ENCODE results near the gene TMEM161A. TPM values are rescaled to one million over a fixed set of nuclear protein-coding genes. Genes with fewer than 3 reads are reported as not detected.
A peak's percentile ranks its signal among the peaks of the same experiment; 100 is the strongest.

Gene TMEM161A
- total and polyA plus RNA-seq, 2 donors (not counting 1 experiment from before 2014, with no cell fraction given), result 23.6 to 44.0 TPM

DNA sequence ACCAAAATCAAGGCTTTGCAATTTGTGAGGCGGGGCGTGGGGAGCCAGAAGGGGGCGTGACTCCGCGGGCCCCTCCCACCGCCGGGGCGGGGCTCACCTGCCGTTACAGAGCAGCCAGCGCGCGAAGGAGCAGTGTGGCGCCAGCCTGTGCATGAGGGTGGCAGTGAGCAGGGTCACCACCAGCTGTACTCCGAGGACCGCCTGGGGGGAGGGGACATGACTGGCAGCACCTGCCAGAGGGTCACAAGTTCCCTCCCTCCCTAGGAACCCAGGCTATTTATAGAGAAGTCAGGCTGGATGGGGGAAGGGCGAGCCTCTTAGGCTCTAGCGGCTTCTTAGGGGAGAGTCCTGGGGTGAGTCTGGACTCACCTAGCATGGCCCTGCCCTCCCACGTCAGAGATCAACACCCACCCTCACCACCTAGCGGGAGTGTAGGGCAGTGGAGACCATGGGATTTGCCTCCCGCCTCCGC is 3.6 kb downstream of the TMEM161A start:
- Histone ChIP-seq H3K36me3 (replicated peaks in 1 of 2; ENCODE audit: control extremely low read depth in 1 of 2, control insufficient read depth in 1 of 2, extremely low read depth in 1 of 2, insufficient read depth in 2 of 2, low read length in 1 of 2) (peaks cover 0 to 2% of the 10 kb centered on the region in 2 experiments), H3K79me2 (ENCODE audit: control insufficient read depth, insufficient read depth, low read length) (peaks cover 15% of the 10 kb centered on the region), H3K4me3 (ENCODE audit: control extremely low read depth in 1 of 5, extremely low read depth in 1 of 5, insufficient read depth in 1 of 5, low read depth in 2 of 5, low read length in 4 of 5) (no peak overlapping the region), H2AFZ (ENCODE audit: insufficient read depth, low read depth, low read length, poor library complexity, severe bottlenecking) (no peak overlapping the region), H3K27ac (ENCODE audit: low read length in 2 of 2) (no peak overlapping the region), H3K27me3 (replicated peaks in 1 of 4; ENCODE audit: control extremely low read depth in 1 of 4, control insufficient read depth in 3 of 4, insufficient read depth in 4 of 4, low read length in 3 of 4) (no peaks in the 10 kb centered on the region), H3K4me2 (replicated peaks; ENCODE audit: low read depth, low read length, poor library complexity, severe bottlenecking) (peak overlapping the region; percentile 62), H3K9me3 (ENCODE audit: control extremely low read depth in 1 of 3, control insufficient read depth in 2 of 3, insufficient read depth in 1 of 3, low read length in 2 of 3) (peaks cover 0 to 17% (median 4%) of the 10 kb centered on the region in 3 donors), H3K9ac (ENCODE audit: low read length) (no peak overlapping the region), H3K4me1 (ENCODE audit: control insufficient read depth in 2 of 2, insufficient read depth in 2 of 2, low read length in 2 of 2) (peaks cover 15 to 26% of the 10 kb centered on the region in 2 donors), H4K20me1 (ENCODE audit: control insufficient read depth, insufficient read depth, low read length, poor library complexity, severe bottlenecking) (no peaks in the 10 kb centered on the region)
- peaks cover 41% of the 10 kb centered on the region for H3K4me1 Mint-ChIP-seq
- TF ChIP-seq, protein P1, sequence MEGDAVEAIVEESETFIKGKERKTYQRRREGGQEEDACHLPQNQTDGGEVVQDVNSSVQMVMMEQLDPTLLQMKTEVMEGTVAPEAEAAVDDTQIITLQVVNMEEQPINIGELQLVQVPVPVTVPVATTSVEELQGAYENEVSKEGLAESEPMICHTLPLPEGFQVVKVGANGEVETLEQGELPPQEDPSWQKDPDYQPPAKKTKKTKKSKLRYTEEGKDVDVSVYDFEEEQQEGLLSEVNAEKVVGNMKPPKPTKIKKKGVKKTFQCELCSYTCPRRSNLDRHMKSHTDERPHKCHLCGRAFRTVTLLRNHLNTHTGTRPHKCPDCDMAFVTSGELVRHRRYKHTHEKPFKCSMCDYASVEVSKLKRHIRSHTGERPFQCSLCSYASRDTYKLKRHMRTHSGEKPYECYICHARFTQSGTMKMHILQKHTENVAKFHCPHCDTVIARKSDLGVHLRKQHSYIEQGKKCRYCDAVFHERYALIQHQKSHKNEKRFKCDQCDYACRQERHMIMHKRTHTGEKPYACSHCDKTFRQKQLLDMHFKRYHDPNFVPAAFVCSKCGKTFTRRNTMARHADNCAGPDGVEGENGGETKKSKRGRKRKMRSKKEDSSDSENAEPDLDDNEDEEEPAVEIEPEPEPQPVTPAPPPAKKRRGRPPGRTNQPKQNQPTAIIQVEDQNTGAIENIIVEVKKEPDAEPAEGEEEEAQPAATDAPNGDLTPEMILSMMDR (IDR thresholded peaks at IDR 0.05), result no peak
- no peak for TF ChIP-seq EZH2 (IDR thresholded peaks at IDR 0.05; ENCODE audit: borderline replicate concordance, insufficient read depth, low read depth, low read length, poor library complexity, severe bottlenecking)
- DNase-seq, result peak; percentile 63
- ATAC-seq (ENCODE audit: low read depth), result no peak
- ChIA-PET CTCF (interaction anchor here (0.6 kb wide), 1 partner anchor 58 kb away, joined by 3 read pairs; no protein-coding TSS in a partner anchor), POLR2A (no interaction called here)
- H3K27me3 Mint-ChIP-seq, result no peaks in the 10 kb centered on the region
- H3K9me3 Mint-ChIP-seq (ENCODE audit: insufficient read depth), result peaks cover 3% of the 10 kb centered on the region
- intact Hi-C loops (cut with micrococcal nuclease), result loop anchor here (5.0 kb wide), 1 partner anchor 942 kb away; the partner anchor contains the start of gene MPV17L2
- H3K27ac Mint-ChIP-seq, result no peak overlapping the region
- 24% methylated on average over 14 of the region's 21 CpGs for WGBS (ENCODE audit: insufficient coverage)
- peak overlapping the region; percentile 53 for H3K4me3 Mint-ChIP-seq

DNA sequence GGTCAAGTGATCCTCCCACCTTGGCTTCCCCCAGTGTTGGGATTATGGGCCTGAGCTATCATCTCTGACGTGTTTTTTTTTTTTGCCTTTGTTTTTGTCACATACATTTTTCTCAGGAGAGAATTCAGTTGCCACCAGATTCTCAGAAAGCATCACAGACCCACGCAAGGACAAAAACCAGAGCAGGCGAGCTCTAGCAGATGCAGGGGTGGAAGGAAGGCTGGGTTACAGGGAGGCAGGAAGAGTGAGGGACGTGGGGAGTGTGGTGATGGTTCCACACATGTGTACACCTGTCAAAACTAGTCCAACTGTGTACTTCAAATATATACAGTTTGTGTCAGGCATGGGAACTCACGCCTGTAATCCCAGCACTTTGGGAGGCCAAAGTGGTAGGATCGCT is 4.3 kb downstream of the TMEM161A start:
- Mint-ChIP-seq H3K27me3 (no peaks in the 10 kb centered on the region), H3K4me1 (peaks cover 35% of the 10 kb centered on the region), H3K4me3 (no peak overlapping the region), H3K27ac (no peak overlapping the region), H3K9me3 (ENCODE audit: insufficient read depth) (peaks cover 3% of the 10 kb centered on the region)
- H3K4me1 ChIP-seq (ENCODE audit: control insufficient read depth in 2 of 2, insufficient read depth in 2 of 2, low read length in 2 of 2), result peaks cover 13 to 26% of the 10 kb centered on the region in 2 donors
- H3K79me2 ChIP-seq (ENCODE audit: control insufficient read depth, insufficient read depth, low read length), result peaks cover 15% of the 10 kb centered on the region
- H3K27me3 ChIP-seq (replicated peaks in 1 of 4; ENCODE audit: control extremely low read depth in 1 of 4, control insufficient read depth in 3 of 4, insufficient read depth in 4 of 4, low read length in 3 of 4), result no peaks in the 10 kb centered on the region
- H4K20me1 ChIP-seq (ENCODE audit: control insufficient read depth, insufficient read depth, low read length, poor library complexity, severe bottlenecking), result no peaks in the 10 kb centered on the region
- POLR2A ChIA-PET, result no interaction called here
- DNase-seq, result no peak
- no peak overlapping the region for H3K27ac ChIP-seq (ENCODE audit: low read length in 2 of 2)
- 90% methylated on average over 2 of the region's 6 CpGs for WGBS (ENCODE audit: insufficient coverage)
- H2AFZ ChIP-seq (ENCODE audit: insufficient read depth, low read depth, low read length, poor library complexity, severe bottlenecking), result no peak overlapping the region
- peaks cover 0 to 2% of the 10 kb centered on the region in 2 experiments for H3K36me3 ChIP-seq (replicated peaks in 1 of 2; ENCODE audit: control extremely low read depth in 1 of 2, control insufficient read depth in 1 of 2, extremely low read depth in 1 of 2, insufficient read depth in 2 of 2, low read length in 1 of 2)
- peaks cover 0 to 17% (median 4%) of the 10 kb centered on the region in 3 donors for H3K9me3 ChIP-seq (ENCODE audit: control extremely low read depth in 1 of 3, control insufficient read depth in 2 of 3, insufficient read depth in 1 of 3, low read length in 2 of 3)
- no peak overlapping the region for H3K4me2 ChIP-seq (replicated peaks; ENCODE audit: low read depth, low read length, poor library complexity, severe bottlenecking)
- no peak for TF ChIP-seq EZH2 (IDR thresholded peaks at IDR 0.05; ENCODE audit: borderline replicate concordance, insufficient read depth, low read depth, low read length, poor library complexity, severe bottlenecking)
- TF ChIP-seq, protein P1 (IDR thresholded peaks at IDR 0.05), result no peak
- CTCF ChIA-PET, result interaction anchor here (0.9 to 1.5 kb wide), 2 partner anchors 11 to 83 kb away, joined by 3 read pairs; no protein-coding TSS in a partner anchor
- H3K9ac ChIP-seq (ENCODE audit: low read length), result no peak overlapping the region
- no peak for ATAC-seq (ENCODE audit: low read depth)
- intact Hi-C loops (cut with micrococcal nuclease), result no loop called here
- H3K4me3 ChIP-seq (ENCODE audit: control extremely low read depth in 1 of 5, extremely low read depth in 1 of 5, insufficient read depth in 1 of 5, low read depth in 2 of 5, low read length in 4 of 5), result no peak overlapping the region
